K562 (cell line): ENCODE measurements around the gene BRINP2.

ENCODE experiments used
- CHD2 ChIP-seq: IDR thresholded peaks from 2 replicates; pipeline ENCODE4 v1.6.1; 2011; ENCODE audit warnings: low read depth, low read length
- CTCF ChIP-seq, 3 experiments: IDR thresholded peaks in 2 of 3; conservative IDR thresholded peaks in 1 of 3; 2 replicates each; pipeline ENCODE4 v1.5.1; 2011 to 2012; ENCODE audit warnings: low read length in 3 of 3, mild to moderate bottlenecking in 3 of 3, control low read depth in 2 of 3, improper control_type of control experiment in 1 of 3, inconsistent platforms in 1 of 3, low read depth in 1 of 3, mixed read lengths in 1 of 3, moderate library complexity in 1 of 3; ENCODE audit not compliant: insufficient read depth in 2 of 3
- POLR2A ChIP-seq: fragments of 450-650 bp; conservative IDR thresholded peaks from 2 replicates; pipeline ENCODE4 v1.6.1; 2016
- TAF1 ChIP-seq: IDR thresholded peaks from 2 replicates; pipeline ENCODE4 v1.6.1; 2011; ENCODE audit warnings: mild to moderate bottlenecking, low read length, moderate library complexity; ENCODE audit not compliant: insufficient read depth, control insufficient read depth, severe bottlenecking; ENCODE audit errors: extremely low read depth
- TAF7 ChIP-seq: fragments of 450-650 bp; IDR thresholded peaks from 2 replicates; pipeline ENCODE4 v1.6.1; 2016; ENCODE audit warnings: missing genetic modification characterization, missing compliant biosample characterization
- ZNF431 ChIP-seq: sonication (generic); formaldehyde crosslinking; IDR thresholded peaks from 2 replicates; pipeline ENCODE4 v1.8.0; 2022; ENCODE audit warnings: mild to moderate bottlenecking, missing genetic modification reagents

GRCh38 chr1:177230228-177231016 lies 59.7 kb downstream of the BRINP2 start:
- TF ChIP-seq CTCF (IDR thresholded peaks at IDR 0.05 in 2 of 3, conservative IDR thresholded peaks at IDR 0.05 in 1 of 3; ENCODE audit: insufficient read depth in 2 of 3, low read depth in 1 of 3, low read length in 3 of 3) (no peak), ZNF431 (CRISPR knock-in tag) (no peak), CHD2 (no peak), POLR2A (no peak), TAF7 (tag) (no peak), TAF1 (no peak)
